Activated CD8-positive, alpha-beta memory T cell treated with anti-CD3 and anti-CD28 coated beads for 1 hour (primary cell): ENCODE measurements around the gene CDK10.
"Not testable (repeated sequence)": the region's sequence is repeated elsewhere in the genome, so short reads cannot be mapped to it uniquely, and the experiment has no call there.

Experiments
- DNase-seq, 2 donors: peaks; one replicate each; pipeline ENCODE4 v3.0.0-alpha.2; 2020; ENCODE audit warnings: low read depth in 1 of 2; ENCODE audit errors: extremely low read depth in 1 of 2

The CDK10 gene

DNA sequence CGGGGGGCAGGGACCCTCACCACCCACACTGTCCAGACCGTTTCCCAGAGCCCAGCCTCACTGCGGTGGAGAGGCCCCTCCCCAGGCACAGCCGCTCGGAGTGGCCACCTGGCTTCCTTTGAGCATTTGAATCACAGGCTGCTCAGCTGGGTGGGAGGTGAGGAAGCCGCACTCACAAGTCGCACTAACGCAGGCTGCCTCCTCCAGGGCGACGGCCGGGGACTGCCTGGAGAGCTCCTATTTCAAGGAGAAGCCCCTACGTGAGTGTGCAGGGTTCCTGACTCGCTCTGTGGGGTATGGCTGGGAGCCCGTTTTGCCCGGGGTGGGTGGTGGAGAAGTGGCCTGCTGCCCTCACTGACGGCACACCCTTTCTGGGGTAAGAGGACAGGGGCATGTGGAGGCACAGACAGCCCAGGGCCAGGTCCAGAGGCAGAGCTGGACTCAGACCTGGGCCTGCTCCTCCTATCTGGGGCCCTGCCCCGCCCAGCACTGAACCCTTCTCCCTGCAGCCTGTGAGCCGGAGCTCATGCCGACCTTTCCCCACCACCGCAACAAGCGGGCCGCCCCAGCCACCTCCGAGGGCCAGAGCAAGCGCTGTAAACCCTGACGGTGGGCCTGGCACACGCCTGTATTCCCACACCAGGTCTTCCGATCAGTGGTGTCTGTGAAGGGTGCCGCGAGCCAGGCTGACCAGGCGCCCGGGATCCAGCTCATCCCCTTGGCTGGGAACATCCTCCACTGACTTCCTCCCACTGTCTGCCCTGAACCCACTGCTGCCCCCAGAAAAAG, 8.8 kb downstream of the CDK10 start:
- no peak for DNase-seq

DNA sequence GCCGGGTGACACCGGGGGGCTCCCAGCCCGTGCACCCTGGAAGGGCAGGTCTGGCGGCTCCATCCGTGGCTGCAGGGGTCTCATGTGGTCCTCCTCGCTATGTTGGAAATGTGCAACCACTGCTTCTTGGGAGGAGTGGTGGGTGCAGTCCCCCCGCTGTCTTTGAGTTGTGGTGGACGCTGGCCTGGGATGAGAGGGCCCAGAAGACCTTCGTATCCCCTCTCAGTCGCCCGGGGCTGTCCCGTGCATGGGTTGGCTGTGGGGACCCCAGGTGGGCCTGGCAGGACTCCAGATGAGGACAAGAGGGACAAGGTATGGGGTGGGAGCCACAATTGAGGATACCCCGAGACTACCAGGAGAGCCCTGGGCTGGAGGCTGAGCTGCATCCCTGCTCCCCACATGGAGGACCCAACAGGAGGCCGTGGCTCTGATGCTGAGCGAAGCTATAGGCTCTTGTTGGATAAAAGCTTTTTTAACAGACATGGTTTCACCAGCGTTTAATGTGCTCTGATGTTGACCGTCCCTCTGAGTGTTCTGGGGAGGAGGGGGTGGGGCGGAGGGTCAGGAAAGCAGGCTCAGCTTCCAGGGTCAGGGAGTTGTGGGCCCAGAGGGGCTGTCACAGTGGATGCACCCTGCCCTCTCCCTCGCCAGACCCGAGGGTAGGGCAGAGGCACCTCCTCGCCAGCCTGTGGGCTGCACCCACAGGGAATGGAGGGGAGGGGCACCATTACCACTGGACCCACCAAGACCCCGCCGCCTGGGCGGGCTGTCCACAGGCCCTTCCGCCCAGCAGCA, 9.6 kb downstream of the CDK10 start:
- no peak for DNase-seq

DNA sequence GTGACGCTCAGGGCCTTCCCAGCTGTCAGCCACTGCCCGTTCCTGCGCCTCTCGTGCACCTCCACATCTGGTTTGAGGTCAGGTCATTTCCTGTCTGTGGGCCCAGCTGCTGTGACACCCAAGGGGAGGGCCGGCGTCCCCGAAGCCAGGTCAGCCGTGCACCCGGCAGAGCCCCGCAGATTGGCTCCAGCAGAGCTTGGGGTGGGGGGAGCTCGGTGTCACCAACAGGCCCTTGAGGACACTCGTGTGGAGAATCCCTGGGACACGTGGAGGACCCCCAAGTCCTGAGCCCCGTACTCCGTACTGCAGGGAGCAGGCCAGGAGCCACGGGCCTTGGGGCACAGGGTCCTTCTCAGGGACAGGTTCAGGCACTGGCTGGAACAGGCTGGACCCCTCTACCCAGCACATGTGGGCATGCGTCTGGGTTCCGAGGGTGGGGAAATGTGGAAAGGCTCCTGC, 10.2 kb downstream of the CDK10 start:
- no peak for DNase-seq

DNA sequence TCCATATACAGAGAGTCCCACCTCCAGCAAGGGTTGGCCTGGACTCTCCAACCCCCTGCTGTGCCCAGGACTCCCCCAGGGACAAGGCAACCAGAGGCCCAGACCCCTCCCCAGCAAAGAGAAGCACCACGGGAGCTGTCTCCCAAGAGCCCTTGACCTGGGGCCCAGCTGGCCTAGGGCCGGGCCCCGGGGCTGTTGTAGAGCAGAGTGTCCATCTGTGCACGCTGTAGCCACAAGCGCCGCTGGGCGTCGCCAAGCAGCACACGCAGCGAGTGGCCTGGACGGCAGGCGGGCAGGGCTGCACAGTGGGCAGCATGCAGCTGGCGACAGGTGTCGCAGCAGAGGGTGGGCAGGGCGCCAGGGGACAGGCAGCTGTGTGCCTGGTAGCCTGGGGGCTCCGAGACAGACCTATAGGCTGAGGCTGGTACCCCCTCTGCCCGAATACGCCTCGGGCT, 10.7 kb downstream of the CDK10 start:
- no peak for DNase-seq

DNA sequence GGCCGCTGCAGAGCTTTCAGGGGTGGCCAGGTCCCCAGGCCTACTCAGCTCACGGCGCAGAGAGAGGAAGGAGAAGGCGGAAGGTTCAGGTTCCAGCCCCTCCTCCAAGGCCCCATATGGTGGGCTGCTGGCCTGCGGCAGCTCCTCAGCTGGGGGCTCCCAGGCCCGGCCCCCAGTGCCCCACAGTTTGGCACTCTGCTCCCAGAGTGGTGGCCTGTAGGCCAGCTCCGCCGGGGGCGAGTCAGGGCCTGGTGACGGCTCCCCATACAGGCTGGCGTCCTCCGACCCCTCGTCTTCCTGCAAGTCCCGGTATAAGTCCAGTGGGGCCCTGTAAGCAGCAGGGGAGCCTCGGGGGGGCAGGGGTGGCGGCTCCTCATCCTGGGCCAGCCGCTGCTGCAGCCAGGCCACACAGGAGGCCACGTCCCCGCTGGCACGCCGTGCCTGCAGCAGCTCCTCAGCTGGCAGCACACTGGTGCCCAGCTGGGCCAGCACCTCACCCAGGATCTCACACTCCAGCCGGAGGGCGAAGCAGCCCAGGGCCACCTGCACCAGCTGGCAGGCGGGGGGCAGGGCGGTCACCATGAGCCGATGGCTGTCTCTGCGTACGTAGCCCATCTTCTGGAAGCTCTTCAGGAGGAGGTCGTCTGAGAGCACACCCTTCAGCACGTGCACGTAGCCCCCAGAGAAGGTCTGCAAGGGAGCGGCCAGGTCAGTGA, 11.3 kb downstream of the CDK10 start:
- no peak for DNase-seq

DNA sequence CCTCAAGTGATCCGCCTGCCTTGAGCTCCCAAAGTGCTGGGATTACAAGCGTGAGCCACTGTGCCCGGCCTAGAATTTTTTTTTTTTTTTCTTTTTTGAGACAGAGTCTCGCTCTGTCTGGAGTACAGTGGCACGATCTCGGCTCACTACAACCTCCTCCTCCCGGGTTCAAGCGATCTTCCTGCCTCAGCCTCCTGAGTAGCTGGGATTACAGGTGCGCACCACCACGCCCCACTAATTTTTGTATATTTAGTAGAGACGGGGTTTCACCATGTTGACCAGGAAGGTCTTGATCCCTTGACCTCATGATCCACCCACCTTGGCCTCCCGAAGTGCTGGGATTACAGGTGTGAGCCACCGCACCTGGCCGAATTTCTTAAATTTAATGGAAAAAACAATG, 12.2 kb downstream of the CDK10 start:
- not testable (repeated sequence) for DNase-seq

DNA sequence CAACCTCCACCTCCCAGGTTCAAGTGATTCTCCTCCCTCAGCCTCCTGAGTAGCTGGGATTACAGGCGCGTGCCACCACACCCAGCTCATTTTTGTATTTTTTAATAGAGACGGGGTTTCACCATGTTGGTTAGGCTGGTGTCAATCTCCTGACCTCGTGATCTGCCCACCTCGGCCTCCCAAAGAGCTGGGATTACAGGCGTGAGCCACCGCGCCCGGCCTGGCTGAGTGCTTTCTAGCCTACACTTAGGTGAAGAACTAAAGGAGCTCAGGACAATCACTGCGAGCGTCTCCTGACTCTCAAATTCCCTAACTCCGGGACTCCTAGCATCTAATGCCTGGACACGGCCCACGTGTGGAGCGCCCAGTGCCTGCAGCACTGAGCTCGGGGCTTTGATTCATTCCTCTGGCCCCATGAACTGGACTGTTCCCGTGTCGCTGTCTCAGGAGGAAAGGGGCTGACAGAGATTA, 13.2 kb downstream of the CDK10 start:
- DNase-seq, result not testable (repeated sequence)

DNA sequence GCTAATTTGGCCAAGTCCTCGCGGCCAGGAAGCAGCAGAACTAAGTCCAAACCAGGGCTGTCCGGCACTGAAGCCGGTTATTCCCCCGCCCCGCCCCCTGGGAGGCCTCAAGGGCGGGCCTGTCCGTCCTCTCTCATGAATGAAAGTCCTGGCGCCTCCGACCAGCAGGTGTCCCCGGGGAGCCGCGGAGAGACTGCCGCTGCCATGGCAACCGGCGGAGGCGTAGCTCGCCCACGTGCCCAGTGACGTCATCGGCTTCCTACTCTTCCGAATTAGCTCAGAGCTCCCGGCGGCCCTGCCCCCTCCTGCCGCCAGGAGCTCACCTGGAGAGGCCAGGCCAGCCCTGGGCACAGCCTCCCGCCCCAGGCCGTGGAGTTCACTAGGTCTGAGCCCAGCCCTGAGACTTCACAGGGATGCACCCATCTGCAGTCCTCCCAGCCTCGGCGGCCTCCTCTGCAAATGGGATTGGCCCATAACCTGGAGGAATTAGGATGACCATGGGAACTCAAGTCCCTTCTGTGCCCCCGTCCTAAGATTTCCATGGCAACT, 13.7 kb downstream of the CDK10 start:
- DNase-seq, result peak; percentile 91 to 95

DNA sequence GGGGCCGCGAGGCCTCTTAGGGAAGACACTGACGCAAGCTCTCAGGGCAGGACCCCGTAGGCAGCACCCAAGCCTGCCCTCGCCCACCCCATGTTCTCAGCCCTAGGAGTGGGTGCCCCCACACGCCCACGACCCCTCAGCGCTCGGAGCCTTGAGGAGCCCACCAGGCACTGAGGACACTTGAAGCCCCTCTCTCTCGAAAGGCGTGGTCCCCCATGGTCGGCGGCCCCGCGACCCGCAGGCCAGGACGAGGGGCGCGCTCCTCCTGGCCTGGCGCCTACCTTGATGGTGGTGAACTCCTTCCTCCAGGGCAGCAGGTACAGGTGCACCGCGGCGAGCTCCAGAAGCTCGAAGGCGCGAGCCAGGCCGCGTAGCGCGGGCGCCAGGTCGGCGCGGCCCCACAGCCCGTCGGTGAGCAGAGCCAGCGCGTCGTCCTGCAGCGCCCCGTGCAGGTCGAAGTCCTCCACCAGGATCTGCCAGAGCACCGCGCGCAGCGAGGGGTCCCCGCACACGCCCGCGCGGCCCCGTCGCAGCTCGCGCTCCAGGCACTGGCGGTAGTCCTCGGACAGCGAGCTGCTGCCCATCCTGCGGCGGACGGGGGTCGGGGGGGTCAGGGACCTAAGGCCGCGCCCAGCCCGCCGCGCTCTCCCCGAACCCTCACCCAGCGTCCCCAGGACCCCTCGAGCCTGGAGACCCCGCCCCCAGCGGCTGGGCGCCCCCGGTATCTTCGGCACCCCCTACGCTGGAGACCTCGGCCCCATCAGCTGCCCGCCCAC, 14.3 kb downstream of the CDK10 start:
- peak in 1 of 2 donors; percentile 27 for DNase-seq

DNA sequence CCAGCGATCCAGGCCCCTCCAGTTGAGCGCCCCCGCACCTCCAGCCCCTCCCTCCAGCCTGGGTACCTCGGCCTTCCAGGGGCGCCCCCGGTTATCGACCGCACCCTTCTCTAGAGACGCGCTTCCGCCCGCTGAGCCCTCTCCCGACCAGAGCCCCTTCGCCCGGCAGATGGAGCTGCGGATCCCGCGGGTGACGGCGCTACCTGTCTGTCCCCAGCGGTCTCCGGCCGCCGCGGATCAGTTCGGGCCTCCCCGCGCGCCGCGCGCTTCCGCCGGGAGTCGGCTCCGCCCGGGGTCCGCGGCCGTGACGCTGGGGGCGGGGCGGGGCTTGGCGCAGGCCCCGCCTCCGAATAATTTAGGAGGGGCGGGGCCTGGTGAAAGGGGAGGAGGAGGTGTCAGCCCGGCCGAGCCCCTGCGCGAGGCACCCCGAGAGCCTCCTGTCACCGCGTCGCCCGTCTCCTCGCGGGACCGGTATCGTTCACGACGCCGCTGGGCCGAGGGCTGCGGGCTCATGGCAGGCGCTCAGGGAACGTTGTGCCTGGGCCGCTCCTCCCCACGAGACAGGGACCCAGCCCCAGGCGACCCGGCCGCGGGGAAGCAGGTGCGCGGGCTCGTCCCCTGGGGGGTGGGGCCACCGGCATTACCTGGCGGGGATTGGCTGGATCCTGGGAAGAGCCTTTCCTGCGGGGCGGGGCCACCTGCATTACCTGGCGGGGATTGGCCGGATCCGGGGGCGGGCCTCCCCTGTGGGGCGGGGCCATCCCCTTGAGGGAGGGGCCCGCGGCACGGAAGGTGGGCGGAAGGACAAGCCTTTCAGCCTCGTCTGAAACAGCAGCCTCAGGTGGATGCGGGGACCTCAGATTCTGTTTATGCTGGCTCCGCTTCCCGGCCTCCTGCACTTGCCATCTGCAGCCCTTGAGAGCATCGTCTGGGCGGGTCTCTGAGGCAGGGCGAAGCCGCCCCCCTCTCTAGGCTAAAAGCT, 15.2 kb downstream of the CDK10 start, which contains the start of gene SPATA2L:
Gene SPATA2L (minus strand): TSS at position 281 of the 982 bp plus-strand sequence. CDS start 473 bp downstream, outside the sequence.
- DNase-seq, result peak; percentile 92 to 95

DNA sequence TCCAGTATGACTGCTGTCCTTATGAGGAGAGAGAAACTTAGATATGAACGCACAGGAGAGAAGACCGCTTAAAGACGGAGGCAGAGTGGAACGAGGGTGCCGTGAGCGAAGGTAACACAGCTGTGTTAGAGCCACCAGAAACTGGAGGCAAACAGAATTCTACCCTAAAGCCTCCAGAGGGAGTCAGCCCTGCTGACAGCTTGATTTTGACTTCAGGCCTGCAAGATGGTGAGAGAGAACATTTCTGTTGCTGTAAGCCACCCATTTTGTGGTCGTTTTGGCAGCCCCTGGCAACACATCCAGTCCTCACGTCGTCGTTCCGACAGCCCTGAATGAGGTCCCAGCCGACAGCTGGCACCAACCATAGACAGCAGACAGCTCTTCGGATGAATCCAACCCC, 17.8 kb downstream of the CDK10 start:
- no peak for DNase-seq

DNA sequence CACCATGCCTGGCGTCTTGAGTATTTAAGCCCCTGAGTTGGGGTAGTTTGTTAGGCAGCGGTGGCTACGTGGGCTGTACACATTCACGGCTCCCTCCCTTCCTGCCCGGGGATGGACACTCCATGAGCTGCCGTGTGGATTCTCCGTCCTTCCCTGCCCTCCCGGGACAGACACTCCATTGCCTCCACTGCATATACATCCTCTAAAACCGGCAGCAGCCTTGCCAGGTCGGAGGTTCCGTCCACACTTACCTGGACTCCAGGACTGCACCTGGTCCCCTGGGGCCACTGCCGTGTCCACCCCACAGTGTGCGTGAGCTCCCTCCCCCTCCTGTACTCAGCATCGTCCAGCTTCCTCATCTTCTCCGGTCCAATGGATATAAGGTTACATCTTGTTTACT, 18.5 kb downstream of the CDK10 start:
- no peak for DNase-seq

DNA sequence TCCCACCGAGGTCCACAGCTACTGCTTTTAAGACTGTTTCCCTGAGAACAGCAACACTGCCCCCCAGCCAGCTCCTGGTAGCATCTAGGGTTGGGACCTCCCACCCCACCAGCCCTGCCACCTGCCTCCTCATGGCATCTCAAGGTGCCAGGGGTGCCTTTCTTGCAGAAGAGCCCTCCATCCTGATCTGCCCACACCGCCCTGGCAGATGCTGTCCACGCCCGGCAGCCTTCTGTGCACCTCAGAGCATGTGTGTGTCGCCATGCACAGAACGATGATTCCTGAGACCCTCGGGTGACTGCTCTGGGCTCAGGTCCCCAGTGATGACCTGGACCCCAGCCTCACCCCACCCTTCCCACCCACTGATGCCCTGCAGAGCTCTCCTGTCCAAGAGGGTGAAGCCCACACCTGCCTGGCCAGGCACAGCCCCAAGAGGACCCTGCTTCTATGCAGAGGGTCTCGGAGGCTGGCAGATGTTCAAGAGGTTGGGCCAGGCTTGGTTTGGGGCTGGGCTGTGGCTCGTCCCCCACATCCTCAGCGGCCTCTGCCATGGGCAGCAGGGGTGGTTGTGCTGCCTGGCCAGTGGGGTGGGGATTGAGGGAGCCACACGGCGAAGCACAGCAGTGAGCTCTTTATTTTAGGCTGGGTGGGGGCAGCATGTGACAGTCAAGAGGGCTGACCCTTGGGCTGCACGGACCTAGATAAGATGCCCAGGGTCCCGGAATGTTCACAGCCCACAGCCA, 20.2 kb downstream of the CDK10 start:
- no peak for DNase-seq

DNA sequence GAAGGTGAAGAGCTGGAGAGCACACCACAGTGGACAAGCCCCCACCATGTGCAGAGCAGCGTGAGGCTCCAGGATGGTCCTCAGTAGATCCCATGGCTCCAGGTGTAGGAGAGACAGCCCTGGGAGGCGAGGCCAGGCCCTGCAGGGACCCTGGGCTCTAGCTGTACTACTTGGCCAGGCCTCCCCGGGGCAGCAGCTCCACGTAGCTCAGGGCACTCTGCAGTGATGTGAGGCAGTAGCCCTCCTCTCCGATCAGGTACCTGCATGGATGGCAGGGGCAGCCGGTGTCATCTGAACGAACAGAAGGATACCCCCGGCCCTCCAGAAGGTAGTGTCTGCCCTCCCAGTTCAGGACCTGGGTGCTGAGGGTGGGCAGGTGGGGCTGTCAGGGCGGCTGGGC, 21.2 kb downstream of the CDK10 start:
- no peak for DNase-seq

DNA sequence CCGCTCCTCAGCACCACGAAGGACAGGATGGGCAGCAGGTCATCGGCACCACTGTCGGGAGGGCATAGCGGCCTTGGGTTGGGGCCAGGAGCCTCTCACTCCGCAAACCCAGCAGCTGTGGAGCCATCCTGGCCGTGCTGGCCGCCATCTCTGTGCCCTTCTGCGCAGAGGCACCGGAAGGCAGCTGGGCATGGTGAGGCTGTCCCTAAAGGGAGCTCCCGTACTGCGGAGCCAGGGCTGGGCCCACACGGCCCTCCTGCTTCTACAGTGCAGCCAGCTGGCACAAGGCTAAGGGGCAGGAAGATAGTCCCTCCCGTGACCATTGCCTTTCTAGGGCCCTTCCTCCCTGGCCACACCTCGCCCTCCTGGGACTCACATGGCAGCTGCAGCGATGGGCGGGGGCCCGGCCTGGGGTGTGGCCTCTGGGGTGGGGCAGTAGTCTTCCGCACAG, 22.0 kb downstream of the CDK10 start:
- no peak for DNase-seq

DNA sequence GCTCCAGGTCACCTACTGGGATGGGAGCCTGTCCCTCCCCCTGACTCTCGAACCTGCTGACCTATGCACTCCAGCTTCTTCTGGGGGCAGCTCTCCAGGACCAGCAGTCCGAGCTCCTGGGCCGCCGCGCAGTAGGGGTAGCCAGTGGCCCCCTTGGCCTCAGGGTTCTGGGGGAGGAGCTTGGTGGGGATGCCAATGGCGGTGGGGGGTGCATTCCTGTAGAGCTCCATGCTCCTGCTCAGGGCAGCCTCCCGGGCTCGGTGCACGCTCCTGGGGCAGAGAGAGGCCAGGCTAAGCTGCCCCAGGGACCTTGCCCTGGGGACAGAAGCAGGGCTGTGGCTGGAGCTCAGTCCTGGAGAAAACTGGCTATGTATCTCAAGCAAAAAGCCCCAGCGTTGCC, 22.7 kb downstream of the CDK10 start:
- no peak for DNase-seq

DNA sequence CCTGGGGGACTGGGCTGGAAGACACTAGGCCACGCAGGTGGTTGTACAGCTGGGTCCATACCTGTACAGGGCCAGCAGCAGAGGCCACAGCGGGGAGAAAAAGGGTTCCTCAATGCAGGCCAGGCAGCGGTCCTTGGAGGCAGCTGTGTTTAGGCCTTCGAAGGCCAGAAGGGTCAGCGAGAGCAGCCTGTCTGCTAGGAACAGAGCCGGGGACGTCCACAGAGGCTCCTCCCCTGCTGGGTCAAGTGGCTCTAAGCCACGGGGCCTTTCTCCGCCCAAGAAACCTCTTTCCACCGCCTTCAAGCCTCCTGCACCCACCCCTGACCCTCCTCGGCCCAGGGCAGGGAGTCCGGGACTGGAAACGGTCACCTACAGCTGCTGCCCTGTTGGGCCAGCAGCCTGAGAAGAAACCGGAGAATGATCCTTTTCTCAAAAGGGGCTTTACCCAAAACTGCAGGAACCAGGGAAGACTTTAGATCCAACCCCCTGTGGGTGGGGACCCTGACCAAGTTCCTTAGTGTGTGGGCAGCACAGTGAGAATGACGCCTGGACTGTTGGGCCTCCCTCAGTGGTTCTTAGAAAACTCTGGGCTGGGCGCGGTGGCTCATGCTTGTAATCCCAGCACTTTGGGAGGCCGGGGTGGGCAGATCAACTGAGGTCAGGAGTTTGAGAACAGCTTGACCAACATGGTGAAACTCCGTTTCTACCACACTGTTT, 23.4 kb downstream of the CDK10 start:
- DNase-seq, result no peak
